ENCODE measurements around the gene GALNT2. TPM values are rescaled to one million over a fixed set of nuclear protein-coding genes. Genes with fewer than 3 reads are reported as not detected.

Gene GALNT2
- total and polyA plus RNA-seq, 2 experiments from 2014 or later: 17.8 to 48.3 TPM

DNA sequence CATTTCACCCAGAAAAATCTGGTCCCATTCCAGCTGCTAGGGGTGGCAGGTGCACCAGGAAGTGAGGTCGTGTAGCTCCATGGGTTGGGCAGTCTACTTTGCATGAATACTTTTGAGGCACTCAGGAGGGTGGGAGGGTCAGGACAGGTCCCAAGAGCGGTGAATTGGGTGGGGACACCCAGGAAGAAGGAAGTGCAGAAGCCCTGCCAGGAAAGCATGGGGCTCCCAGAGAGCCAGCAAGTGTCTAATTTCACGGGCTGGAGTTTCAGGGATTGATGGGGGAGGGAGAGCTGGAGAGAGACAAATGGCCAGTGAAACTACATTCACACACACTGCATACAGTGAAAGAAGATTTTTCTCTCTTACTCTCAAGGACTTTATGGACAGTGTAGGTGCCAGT lies 137.8 kb downstream of the GALNT2 start:
- H3K4me3 ChIP-seq: no peak overlapping the region
- ATAC-seq (no peak), DNase-seq (ENCODE audit: low spot score) (no peak)
- H3K27me3 Mint-ChIP-seq (ENCODE audit: insufficient read depth, low read depth, poor library complexity): peaks cover under 1% of the 10 kb centered on the region
- H3K36me3 ChIP-seq (ENCODE audit: insufficient read depth): no peaks in the 10 kb centered on the region; the same call in 1 of the 2 replicates
- no peak overlapping the region for H2AFZ ChIP-seq
- H3K27me3 ChIP-seq (ENCODE audit: insufficient read depth): no peaks in the 10 kb centered on the region
- H3K4me2 ChIP-seq: no peak overlapping the region
- no peaks in the 10 kb centered on the region for H3F3A ChIP-seq (replicated peaks; ENCODE audit: low read depth)
- no peak overlapping the region for H3K27ac ChIP-seq (ENCODE audit: low read depth)
- H3K36me3 Mint-ChIP-seq (ENCODE audit: low read depth): peaks cover 16% of the 10 kb centered on the region
- TF ChIP-seq JUNB (IDR thresholded peaks at IDR 0.05; ENCODE audit: unreplicated experiment) (no peak), EZH2phosphoT487 (IDR thresholded peaks at IDR 0.05; ENCODE audit: unreplicated experiment) (no peak), CREB1 (CRISPR knock-in tag; IDR thresholded peaks at IDR 0.05; ENCODE audit: low read depth) (no peak), ZNF114 (CRISPR knock-in tag; IDR thresholded peaks at IDR 0.05) (no peak), ZNF331 (CRISPR knock-in tag; IDR thresholded peaks at IDR 0.05; ENCODE audit: low read depth) (no peak), NANOG (IDR thresholded peaks at IDR 0.05; ENCODE audit: borderline replicate concordance) (no peak), POLR2AphosphoS5 (IDR thresholded peaks at IDR 0.05; ENCODE audit: low read depth) (no peak), STAT1 (IDR thresholded peaks at IDR 0.05; ENCODE audit: unreplicated experiment) (no peak)
- TF ChIP-seq, protein P1, sequence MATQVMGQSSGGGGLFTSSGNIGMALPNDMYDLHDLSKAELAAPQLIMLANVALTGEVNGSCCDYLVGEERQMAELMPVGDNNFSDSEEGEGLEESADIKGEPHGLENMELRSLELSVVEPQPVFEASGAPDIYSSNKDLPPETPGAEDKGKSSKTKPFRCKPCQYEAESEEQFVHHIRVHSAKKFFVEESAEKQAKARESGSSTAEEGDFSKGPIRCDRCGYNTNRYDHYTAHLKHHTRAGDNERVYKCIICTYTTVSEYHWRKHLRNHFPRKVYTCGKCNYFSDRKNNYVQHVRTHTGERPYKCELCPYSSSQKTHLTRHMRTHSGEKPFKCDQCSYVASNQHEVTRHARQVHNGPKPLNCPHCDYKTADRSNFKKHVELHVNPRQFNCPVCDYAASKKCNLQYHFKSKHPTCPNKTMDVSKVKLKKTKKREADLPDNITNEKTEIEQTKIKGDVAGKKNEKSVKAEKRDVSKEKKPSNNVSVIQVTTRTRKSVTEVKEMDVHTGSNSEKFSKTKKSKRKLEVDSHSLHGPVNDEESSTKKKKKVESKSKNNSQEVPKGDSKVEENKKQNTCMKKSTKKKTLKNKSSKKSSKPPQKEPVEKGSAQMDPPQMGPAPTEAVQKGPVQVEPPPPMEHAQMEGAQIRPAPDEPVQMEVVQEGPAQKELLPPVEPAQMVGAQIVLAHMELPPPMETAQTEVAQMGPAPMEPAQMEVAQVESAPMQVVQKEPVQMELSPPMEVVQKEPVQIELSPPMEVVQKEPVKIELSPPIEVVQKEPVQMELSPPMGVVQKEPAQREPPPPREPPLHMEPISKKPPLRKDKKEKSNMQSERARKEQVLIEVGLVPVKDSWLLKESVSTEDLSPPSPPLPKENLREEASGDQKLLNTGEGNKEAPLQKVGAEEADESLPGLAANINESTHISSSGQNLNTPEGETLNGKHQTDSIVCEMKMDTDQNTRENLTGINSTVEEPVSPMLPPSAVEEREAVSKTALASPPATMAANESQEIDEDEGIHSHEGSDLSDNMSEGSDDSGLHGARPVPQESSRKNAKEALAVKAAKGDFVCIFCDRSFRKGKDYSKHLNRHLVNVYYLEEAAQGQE (IDR thresholded peaks at IDR 0.05; ENCODE audit: unreplicated experiment): no peak
- TF ChIP-seq, protein P2, sequence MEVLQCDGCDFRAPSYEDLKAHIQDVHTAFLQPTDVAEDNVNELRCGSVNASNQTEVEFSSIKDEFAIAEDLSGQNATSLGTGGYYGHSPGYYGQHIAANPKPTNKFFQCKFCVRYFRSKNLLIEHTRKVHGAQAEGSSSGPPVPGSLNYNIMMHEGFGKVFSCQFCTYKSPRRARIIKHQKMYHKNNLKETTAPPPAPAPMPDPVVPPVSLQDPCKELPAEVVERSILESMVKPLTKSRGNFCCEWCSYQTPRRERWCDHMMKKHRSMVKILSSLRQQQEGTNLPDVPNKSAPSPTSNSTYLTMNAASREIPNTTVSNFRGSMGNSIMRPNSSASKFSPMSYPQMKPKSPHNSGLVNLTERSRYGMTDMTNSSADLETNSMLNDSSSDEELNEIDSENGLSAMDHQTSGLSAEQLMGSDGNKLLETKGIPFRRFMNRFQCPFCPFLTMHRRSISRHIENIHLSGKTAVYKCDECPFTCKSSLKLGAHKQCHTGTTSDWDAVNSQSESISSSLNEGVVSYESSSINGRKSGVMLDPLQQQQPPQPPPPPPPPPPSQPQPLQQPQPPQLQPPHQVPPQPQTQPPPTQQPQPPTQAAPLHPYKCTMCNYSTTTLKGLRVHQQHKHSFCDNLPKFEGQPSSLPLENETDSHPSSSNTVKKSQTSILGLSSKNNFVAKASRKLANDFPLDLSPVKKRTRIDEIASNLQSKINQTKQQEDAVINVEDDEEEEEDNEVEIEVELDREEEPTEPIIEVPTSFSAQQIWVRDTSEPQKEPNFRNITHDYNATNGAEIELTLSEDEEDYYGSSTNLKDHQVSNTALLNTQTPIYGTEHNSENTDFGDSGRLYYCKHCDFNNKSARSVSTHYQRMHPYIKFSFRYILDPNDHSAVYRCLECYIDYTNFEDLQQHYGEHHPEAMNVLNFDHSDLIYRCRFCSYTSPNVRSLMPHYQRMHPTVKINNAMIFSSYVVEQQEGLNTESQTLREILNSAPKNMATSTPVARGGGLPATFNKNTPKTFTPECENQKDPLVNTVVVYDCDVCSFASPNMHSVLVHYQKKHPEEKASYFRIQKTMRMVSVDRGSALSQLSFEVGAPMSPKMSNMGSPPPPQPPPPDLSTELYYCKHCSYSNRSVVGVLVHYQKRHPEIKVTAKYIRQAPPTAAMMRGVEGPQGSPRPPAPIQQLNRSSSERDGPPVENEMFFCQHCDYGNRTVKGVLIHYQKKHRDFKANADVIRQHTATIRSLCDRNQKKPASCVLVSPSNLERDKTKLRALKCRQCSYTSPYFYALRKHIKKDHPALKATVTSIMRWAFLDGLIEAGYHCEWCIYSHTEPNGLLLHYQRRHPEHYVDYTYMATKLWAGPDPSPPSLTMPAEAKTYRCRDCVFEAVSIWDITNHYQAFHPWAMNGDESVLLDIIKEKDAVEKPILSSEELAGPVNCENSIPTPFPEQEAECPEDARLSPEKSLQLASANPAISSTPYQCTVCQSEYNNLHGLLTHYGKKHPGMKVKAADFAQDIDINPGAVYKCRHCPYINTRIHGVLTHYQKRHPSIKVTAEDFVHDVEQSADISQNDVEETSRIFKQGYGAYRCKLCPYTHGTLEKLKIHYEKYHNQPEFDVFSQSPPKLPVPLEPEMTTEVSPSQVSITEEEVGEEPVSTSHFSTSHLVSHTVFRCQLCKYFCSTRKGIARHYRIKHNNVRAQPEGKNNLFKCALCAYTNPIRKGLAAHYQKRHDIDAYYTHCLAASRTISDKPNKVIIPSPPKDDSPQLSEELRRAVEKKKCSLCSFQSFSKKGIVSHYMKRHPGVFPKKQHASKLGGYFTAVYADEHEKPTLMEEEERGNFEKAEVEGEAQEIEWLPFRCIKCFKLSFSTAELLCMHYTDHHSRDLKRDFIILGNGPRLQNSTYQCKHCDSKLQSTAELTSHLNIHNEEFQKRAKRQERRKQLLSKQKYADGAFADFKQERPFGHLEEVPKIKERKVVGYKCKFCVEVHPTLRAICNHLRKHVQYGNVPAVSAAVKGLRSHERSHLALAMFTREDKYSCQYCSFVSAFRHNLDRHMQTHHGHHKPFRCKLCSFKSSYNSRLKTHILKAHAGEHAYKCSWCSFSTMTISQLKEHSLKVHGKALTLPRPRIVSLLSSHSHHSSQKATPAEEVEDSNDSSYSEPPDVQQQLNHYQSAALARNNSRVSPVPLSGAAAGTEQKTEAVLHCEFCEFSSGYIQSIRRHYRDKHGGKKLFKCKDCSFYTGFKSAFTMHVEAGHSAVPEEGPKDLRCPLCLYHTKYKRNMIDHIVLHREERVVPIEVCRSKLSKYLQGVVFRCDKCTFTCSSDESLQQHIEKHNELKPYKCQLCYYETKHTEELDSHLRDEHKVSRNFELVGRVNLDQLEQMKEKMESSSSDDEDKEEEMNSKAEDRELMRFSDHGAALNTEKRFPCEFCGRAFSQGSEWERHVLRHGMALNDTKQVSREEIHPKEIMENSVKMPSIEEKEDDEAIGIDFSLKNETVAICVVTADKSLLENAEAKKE (CRISPR knock-in tag; IDR thresholded peaks at IDR 0.05): no peak
- TF ChIP-seq, protein P3, sequence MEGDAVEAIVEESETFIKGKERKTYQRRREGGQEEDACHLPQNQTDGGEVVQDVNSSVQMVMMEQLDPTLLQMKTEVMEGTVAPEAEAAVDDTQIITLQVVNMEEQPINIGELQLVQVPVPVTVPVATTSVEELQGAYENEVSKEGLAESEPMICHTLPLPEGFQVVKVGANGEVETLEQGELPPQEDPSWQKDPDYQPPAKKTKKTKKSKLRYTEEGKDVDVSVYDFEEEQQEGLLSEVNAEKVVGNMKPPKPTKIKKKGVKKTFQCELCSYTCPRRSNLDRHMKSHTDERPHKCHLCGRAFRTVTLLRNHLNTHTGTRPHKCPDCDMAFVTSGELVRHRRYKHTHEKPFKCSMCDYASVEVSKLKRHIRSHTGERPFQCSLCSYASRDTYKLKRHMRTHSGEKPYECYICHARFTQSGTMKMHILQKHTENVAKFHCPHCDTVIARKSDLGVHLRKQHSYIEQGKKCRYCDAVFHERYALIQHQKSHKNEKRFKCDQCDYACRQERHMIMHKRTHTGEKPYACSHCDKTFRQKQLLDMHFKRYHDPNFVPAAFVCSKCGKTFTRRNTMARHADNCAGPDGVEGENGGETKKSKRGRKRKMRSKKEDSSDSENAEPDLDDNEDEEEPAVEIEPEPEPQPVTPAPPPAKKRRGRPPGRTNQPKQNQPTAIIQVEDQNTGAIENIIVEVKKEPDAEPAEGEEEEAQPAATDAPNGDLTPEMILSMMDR (conservative IDR thresholded peaks at IDR 0.05; ENCODE audit: low read depth in 2 of 2): no peak
- TF ChIP-seq, protein P4, sequence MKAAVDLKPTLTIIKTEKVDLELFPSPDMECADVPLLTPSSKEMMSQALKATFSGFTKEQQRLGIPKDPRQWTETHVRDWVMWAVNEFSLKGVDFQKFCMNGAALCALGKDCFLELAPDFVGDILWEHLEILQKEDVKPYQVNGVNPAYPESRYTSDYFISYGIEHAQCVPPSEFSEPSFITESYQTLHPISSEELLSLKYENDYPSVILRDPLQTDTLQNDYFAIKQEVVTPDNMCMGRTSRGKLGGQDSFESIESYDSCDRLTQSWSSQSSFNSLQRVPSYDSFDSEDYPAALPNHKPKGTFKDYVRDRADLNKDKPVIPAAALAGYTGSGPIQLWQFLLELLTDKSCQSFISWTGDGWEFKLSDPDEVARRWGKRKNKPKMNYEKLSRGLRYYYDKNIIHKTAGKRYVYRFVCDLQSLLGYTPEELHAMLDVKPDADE (IDR thresholded peaks at IDR 0.05): no peak
- H3K4me1 Mint-ChIP-seq: peaks cover 23% of the 10 kb centered on the region
- no peaks in the 10 kb centered on the region for H3K9me2 ChIP-seq (ENCODE audit: insufficient read depth)
- H3K79me2 ChIP-seq (replicated peaks; ENCODE audit: insufficient read depth): peaks cover under 1% of the 10 kb centered on the region; the same call in 1 of the 2 replicates
- H4K20me1 ChIP-seq (replicated peaks; ENCODE audit: insufficient read depth): no peaks in the 10 kb centered on the region
- H3K27ac Mint-ChIP-seq: no peak overlapping the region
- H3K4me1 ChIP-seq (ENCODE audit: insufficient read depth): no peaks in the 10 kb centered on the region
- H3K9me3 Mint-ChIP-seq: no peaks in the 10 kb centered on the region
- H3K4me3 Mint-ChIP-seq: no peak overlapping the region

Measured in GM23338 (cell line).